A549 (cell line): ENCODE results near the gene RPL18. TPM values are rescaled to one million over a fixed set of nuclear protein-coding genes. Genes with fewer than 3 reads are reported as not detected.

ENCODE experiments used
- ATAC-seq, 2 experiments: fragments of 200-7000 bp in 1 of 2; fragments of >200 bp in 1 of 2; cut with Nextera tagmentation in 1 of 2; cut with Tn5 transposase in 1 of 2; 3 replicates each; pipeline versions ENCODE4 v1.8.0 to v1.9.1; 2018 to 2020; ENCODE audit warnings: mild to moderate bottlenecking in 1 of 2, moderate library complexity in 1 of 2
- CTCF ChIA-PET: fragments of 300-600 bp; sonication (Branson Sonifier 250); formaldehyde crosslinking; extraction: SDS; loops from one replicate; lab custom pipeline; 2021; ENCODE audit warnings: antibody characterized with exemption, inconsistent platforms; lab: Yijun Ruan, JAX
- POLR2A ChIA-PET: fragments of 350-600 bp; formaldehyde crosslinking; extraction: SDS; loops from one replicate; lab custom pipeline; 2021; ENCODE audit warnings: antibody characterized with exemption, inconsistent platforms; lab: Yijun Ruan, JAX
- DNase-seq, 2 experiments: peaks; one replicate each; pipeline versions ENCODE4 v3.0.0 to v3.0.0-alpha.2; 2011 to 2016; ENCODE audit warnings: low read depth in 1 of 2, low spot score in 1 of 2
- FAIRE-seq: peaks from 2 replicates; lab custom pipeline; 2011; peaks lifted over from hg19 to GRCh38; lab: Jason Lieb, UNC
- H3K27ac ChIP-seq, 2 experiments: fragments of >200 bp; sonication (Bioruptor Twin); formaldehyde crosslinking; 3 replicates each; pipeline ENCODE4 v1.5.1; 2016 to 2017
- H3K4me1 ChIP-seq: fragments of >200 bp; sonication (Bioruptor Twin); formaldehyde crosslinking; 3 replicates; pipeline ENCODE4 v1.6.1; 2016
- H3K4me2 ChIP-seq: fragments of >200 bp; sonication (Bioruptor Twin); formaldehyde crosslinking; 3 replicates; pipeline ENCODE4 v1.6.1; 2016
- H3K4me3 ChIP-seq: fragments of >200 bp; sonication (Bioruptor Twin); formaldehyde crosslinking; 3 replicates; pipeline ENCODE4 v1.5.1; 2016
- H3K9me3 ChIP-seq: fragments of >200 bp; sonication (Bioruptor Twin); formaldehyde crosslinking; 3 replicates; pipeline ENCODE4 v1.6.1; 2016
- BHLHE40 ChIP-seq: IDR thresholded peaks from 2 replicates; pipeline ENCODE4 v1.6.1; 2012; ENCODE audit warnings: low read depth, low read length, inconsistent platforms
- CBX8 ChIP-seq: fragments of 200-600 bp; sonication (generic); IDR thresholded peaks from 2 replicates; pipeline ENCODE4 v1.6.1; 2016
- FOXS1 ChIP-seq: fragments of 250-450 bp; sonication (Bioruptor Pico); IDR thresholded peaks from 2 replicates; pipeline ENCODE4 v1.5.0; 2020; ENCODE audit warnings: mild to moderate bottlenecking, moderate library complexity
- GATA3 ChIP-seq: IDR thresholded peaks from 2 replicates; pipeline ENCODE4 v1.6.1; 2012; ENCODE audit warnings: borderline replicate concordance
- HDAC2 ChIP-seq: fragments of 200-600 bp; sonication (generic); IDR thresholded peaks from 2 replicates; pipeline ENCODE4 v1.6.1; 2016
- HEYL ChIP-seq: fragments of 250-450 bp; sonication (Bioruptor Pico); IDR thresholded peaks from 2 replicates; pipeline ENCODE4 v1.8.0; 2021; ENCODE audit warnings: mild to moderate bottlenecking, moderate library complexity
- HOXB13 ChIP-seq: fragments of 250-450 bp; sonication (Bioruptor Pico); IDR thresholded peaks from 2 replicates; pipeline ENCODE4 v1.5.0; 2020; ENCODE audit warnings: low read depth, mild to moderate bottlenecking, moderate library complexity
- HOXB5 ChIP-seq: fragments of 250-450 bp; sonication (Bioruptor Pico); IDR thresholded peaks from 2 replicates; pipeline ENCODE4 v1.5.0; 2020; ENCODE audit warnings: mild to moderate bottlenecking, moderate library complexity
- KDM1A ChIP-seq: fragments of 200-600 bp; sonication (generic); IDR thresholded peaks from 2 replicates; pipeline ENCODE4 v1.6.1; 2016; ENCODE audit warnings: low read depth, mild to moderate bottlenecking
- MAFK ChIP-seq: fragments of 450-650 bp; IDR thresholded peaks from 2 replicates; pipeline ENCODE4 v1.6.1; 2014; ENCODE audit not compliant: partially characterized antibody
- MAZ ChIP-seq: fragments of 150-350 bp; IDR thresholded peaks from 2 replicates; pipeline ENCODE4 v1.6.1; 2014; ENCODE audit warnings: antibody characterized with exemption, low read depth, low read length, borderline replicate concordance
- MYC ChIP-seq: IDR thresholded peaks from 2 replicates; pipeline ENCODE4 v1.6.1; 2012; ENCODE audit warnings: mild to moderate bottlenecking, inconsistent platforms, low read length, improper control_type of control experiment, borderline replicate concordance
- NFE2L2 ChIP-seq: fragments of 150-350 bp; conservative IDR thresholded peaks from 2 replicates; pipeline ENCODE4 v1.6.1; 2014; ENCODE audit warnings: low read length
- NPAS2 ChIP-seq: fragments of 250-450 bp; sonication (Bioruptor Pico); IDR thresholded peaks from 2 replicates; pipeline ENCODE4 v1.8.0; 2022; ENCODE audit warnings: mild to moderate bottlenecking, moderate library complexity, borderline replicate concordance
- POLR2A ChIP-seq: IDR thresholded peaks from 2 replicates; pipeline ENCODE4 v1.6.1; 2012; ENCODE audit warnings: mild to moderate bottlenecking, low read length
- RAD21 ChIP-seq, 2 experiments: fragments of >200 bp in 1 of 2; sonication (Bioruptor Twin) in 1 of 2; formaldehyde crosslinking in 1 of 2; IDR thresholded peaks in 1 of 2; conservative IDR thresholded peaks in 1 of 2; 2 replicates in 1 of 2; 3 replicates in 1 of 2; pipeline ENCODE4 v1.6.1; 2012 to 2018; ENCODE audit warnings: inconsistent platforms in 1 of 2
- RFX5 ChIP-seq: fragments of 450-650 bp; IDR thresholded peaks from 2 replicates; pipeline ENCODE4 v1.7.1; 2014; ENCODE audit warnings: antibody characterized with exemption, mild to moderate bottlenecking, moderate library complexity
- SMC3 ChIP-seq: fragments of >200 bp; sonication (Bioruptor Twin); formaldehyde crosslinking; IDR thresholded peaks from 3 replicates; pipeline ENCODE4 v1.6.1; 2018; ENCODE audit warnings: inconsistent platforms
- TFCP2L1 ChIP-seq: fragments of 250-450 bp; sonication (Bioruptor Pico); IDR thresholded peaks from 2 replicates; pipeline ENCODE4 v1.5.0; 2021; ENCODE audit warnings: mild to moderate bottlenecking
- ZNF302 ChIP-seq: fragments of 250-450 bp; sonication (Bioruptor Pico); IDR thresholded peaks from 2 replicates; pipeline ENCODE4 v1.9.0; 2021; ENCODE audit warnings: inconsistent platforms, mild to moderate bottlenecking, moderate library complexity
- WGBS: methylation state at CpG from one replicate; pipeline ENCODE4 v1.1.6; 2017; ENCODE audit errors: missing lambda C conversion rate; 5-methylcytosine and 5-hydroxymethylcytosine counted together
- polyA plus RNA-seq, 4 experiments: library from polyadenylated mRNA; depleted of rRNA in 3 of 4; stranded (reverse); fragments of >200 nt; fragmentation: RNase III in 1 of 4; extraction: RNeasy Plus Mini Kit Qiagen cat#74134 plus additional on column Dnase treatment in 1 of 4; gene quantifications; 2 replicates in 3 of 4; 3 replicates in 1 of 4; pipeline ENCODE4 v1.2.3, GENCODE V29; 2011 to 2017
- TF ChIP-seq, protein P1 (sequence below): fragments of 450-650 bp; IDR thresholded peaks from 2 replicates; pipeline ENCODE4 v1.6.1; 2014; ENCODE audit warnings: antibody characterized with exemption
- TF ChIP-seq, protein P2 (sequence below): fragments of 250-450 bp; sonication (Bioruptor Pico); IDR thresholded peaks from 2 replicates; pipeline ENCODE4 v1.5.0; 2020; ENCODE audit warnings: low read depth, mild to moderate bottlenecking, moderate library complexity
- TF ChIP-seq, protein P3 (sequence below): fragments of 150-350 bp; IDR thresholded peaks from 2 replicates; pipeline ENCODE4 v1.6.1; 2014; ENCODE audit warnings: low read depth, mild to moderate bottlenecking, low read length
- TF ChIP-seq, protein P4 (sequence below): fragments of >200 bp; sonication (Bioruptor Twin); formaldehyde crosslinking; IDR thresholded peaks from 2 replicates; pipeline ENCODE4 v1.6.1; 2016
- TF ChIP-seq, protein P5 (sequence below): fragments of 200-600 bp; sonication (generic); IDR thresholded peaks from 2 replicates; pipeline ENCODE4 v1.6.1; 2016; ENCODE audit warnings: antibody characterized with exemption, mild to moderate bottlenecking, moderate library complexity
- TF ChIP-seq, protein P6 (sequence below): IDR thresholded peaks from 2 replicates; pipeline ENCODE4 v1.6.1; 2012

The RPL18 gene
- polyA plus RNA-seq, 2 of the 4 experiments (the other 2 are of a cell fraction): 1,780 to 2,696 TPM

DNA sequence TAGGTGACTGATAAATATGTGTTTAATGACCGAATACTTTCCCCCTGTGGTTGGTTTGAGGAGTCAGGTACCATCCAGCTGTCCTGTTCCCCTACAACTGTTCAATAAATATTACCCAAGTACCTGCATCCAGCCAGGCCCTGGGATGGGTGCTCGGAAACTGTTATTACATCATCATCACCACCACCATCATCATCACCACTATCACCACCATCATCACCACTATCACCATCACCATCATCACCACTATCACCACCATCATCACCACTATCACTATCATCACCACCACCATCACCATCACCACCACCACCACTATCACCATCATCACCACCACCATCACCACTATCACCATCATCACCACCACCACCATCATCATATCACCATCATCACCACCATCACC, 49.8 kb upstream of the RPL18 start:
- TF ChIP-seq, protein P1, sequence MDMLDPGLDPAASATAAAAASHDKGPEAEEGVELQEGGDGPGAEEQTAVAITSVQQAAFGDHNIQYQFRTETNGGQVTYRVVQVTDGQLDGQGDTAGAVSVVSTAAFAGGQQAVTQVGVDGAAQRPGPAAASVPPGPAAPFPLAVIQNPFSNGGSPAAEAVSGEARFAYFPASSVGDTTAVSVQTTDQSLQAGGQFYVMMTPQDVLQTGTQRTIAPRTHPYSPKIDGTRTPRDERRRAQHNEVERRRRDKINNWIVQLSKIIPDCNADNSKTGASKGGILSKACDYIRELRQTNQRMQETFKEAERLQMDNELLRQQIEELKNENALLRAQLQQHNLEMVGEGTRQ: no peak
- no peak for TF ChIP-seq MYC
- no peak for TF ChIP-seq NFE2L2
- TF ChIP-seq FOXS1: no peak
- TF ChIP-seq BHLHE40: no peak
- TF ChIP-seq MAZ: no peak
- TF ChIP-seq, protein P2, sequence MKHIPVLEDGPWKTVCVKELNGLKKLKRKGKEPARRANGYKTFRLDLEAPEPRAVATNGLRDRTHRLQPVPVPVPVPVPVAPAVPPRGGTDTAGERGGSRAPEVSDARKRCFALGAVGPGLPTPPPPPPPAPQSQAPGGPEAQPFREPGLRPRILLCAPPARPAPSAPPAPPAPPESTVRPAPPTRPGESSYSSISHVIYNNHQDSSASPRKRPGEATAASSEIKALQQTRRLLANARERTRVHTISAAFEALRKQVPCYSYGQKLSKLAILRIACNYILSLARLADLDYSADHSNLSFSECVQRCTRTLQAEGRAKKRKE: no peak
- TF ChIP-seq, protein P3, sequence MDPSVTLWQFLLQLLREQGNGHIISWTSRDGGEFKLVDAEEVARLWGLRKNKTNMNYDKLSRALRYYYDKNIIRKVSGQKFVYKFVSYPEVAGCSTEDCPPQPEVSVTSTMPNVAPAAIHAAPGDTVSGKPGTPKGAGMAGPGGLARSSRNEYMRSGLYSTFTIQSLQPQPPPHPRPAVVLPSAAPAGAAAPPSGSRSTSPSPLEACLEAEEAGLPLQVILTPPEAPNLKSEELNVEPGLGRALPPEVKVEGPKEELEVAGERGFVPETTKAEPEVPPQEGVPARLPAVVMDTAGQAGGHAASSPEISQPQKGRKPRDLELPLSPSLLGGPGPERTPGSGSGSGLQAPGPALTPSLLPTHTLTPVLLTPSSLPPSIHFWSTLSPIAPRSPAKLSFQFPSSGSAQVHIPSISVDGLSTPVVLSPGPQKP: no peak
- no peak overlapping the region for H3K4me3 ChIP-seq
- CTCF ChIA-PET: interaction anchor here (2.2 to 2.6 kb wide), 2 partner anchors 23 to 70 kb away, joined by 8 to 9 read pairs; partner anchors contain the start of gene CA11
- WGBS: 77% methylated on average over 2 of the region's 2 CpGs
- H3K27ac ChIP-seq: no peak overlapping the region
- FAIRE-seq (no peak), DNase-seq (no peak), ATAC-seq (no peak)
- H3K4me1 ChIP-seq: no peaks in the 10 kb centered on the region
- H3K4me2 ChIP-seq: no peak overlapping the region
- POLR2A ChIA-PET: no interaction called here
- H3K9me3 ChIP-seq: no peaks in the 10 kb centered on the region

DNA sequence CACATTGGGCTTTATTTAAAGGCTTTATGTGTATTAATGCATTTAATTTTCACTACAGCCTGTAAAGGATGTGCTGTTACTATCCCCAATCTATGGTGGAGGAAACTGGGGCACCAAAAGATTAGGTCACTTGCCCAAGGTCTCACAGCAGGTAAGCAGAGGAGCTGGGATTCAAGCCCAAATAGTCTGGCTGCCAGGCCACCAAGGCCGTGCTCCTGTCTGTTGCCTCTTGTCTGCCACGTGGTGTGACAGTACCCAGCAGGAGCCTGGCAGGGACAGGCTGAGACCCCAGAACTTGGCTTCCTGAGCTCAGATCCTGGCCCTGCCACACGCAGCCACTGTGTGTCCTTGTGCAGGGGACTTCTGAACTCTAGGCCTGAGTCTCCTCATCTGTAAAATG, 49.4 kb upstream of the RPL18 start:
- no peak for FAIRE-seq

DNA sequence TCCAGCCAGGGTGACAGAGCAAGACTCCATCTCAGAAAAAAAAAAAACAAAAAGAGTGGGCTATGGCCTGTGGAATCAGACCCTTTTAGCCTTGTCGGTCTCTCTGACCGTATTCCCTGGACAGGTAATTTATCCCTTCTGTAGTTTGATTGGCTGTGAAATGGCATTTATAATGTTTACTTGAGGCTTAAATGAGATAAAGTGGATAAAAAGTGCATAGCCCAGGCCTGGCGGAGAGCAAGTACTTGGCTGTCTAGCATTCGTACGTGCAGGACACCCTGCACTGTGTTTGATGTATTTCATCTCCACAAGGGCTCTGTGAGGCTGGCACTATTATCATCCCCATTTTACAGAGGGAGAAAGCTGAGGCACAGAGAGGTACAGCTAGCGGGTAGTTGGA, 46.8 kb upstream of the RPL18 start:
- ChIA-PET CTCF (interaction anchor here (1.1 to 7.8 kb wide), 3 partner anchors 10 to 20 kb away, joined by 4 to 68 read pairs (median 5); partner anchors contain the start of gene CA11), POLR2A (no interaction called here)
- no peak for DNase-seq
- Histone ChIP-seq H3K4me2 (no peak overlapping the region), H3K4me3 (no peak overlapping the region), H3K27ac (no peak overlapping the region), H3K4me1 (no peaks in the 10 kb centered on the region), H3K9me3 (no peaks in the 10 kb centered on the region)
- peak; percentile 13 for FAIRE-seq
- ATAC-seq: no peak
- 86% methylated on average over 6 of the region's 6 CpGs for WGBS
- no peak for TF ChIP-seq HOXB13
- TF ChIP-seq CBX8: no peak
- no peak for TF ChIP-seq HOXB5
- TF ChIP-seq, protein P4, sequence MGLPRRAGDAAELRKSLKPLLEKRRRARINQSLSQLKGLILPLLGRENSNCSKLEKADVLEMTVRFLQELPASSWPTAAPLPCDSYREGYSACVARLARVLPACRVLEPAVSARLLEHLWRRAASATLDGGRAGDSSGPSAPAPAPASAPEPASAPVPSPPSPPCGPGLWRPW: no peak
- no peak for TF ChIP-seq GATA3
- no peak for TF ChIP-seq POLR2A
- no peak for TF ChIP-seq KDM1A
- TF ChIP-seq, protein P3: no peak
- TF ChIP-seq, protein P5, sequence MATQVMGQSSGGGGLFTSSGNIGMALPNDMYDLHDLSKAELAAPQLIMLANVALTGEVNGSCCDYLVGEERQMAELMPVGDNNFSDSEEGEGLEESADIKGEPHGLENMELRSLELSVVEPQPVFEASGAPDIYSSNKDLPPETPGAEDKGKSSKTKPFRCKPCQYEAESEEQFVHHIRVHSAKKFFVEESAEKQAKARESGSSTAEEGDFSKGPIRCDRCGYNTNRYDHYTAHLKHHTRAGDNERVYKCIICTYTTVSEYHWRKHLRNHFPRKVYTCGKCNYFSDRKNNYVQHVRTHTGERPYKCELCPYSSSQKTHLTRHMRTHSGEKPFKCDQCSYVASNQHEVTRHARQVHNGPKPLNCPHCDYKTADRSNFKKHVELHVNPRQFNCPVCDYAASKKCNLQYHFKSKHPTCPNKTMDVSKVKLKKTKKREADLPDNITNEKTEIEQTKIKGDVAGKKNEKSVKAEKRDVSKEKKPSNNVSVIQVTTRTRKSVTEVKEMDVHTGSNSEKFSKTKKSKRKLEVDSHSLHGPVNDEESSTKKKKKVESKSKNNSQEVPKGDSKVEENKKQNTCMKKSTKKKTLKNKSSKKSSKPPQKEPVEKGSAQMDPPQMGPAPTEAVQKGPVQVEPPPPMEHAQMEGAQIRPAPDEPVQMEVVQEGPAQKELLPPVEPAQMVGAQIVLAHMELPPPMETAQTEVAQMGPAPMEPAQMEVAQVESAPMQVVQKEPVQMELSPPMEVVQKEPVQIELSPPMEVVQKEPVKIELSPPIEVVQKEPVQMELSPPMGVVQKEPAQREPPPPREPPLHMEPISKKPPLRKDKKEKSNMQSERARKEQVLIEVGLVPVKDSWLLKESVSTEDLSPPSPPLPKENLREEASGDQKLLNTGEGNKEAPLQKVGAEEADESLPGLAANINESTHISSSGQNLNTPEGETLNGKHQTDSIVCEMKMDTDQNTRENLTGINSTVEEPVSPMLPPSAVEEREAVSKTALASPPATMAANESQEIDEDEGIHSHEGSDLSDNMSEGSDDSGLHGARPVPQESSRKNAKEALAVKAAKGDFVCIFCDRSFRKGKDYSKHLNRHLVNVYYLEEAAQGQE: no peak
- TF ChIP-seq BHLHE40: no peak
- TF ChIP-seq NFE2L2: no peak
- no peak for TF ChIP-seq HDAC2
- TF ChIP-seq HEYL: no peak
- TF ChIP-seq, protein P6, sequence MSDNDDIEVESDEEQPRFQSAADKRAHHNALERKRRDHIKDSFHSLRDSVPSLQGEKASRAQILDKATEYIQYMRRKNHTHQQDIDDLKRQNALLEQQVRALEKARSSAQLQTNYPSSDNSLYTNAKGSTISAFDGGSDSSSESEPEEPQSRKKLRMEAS: no peak
- TF ChIP-seq TFCP2L1 (CRISPR knock-in tag): no peak
- no peak for TF ChIP-seq SMC3

More for the DNA sequence above, 49.4 kb upstream of the RPL18 start:
- no peak overlapping the region for H3K27ac ChIP-seq
- H3K4me2 ChIP-seq: no peak overlapping the region
- H3K4me3 ChIP-seq: no peak overlapping the region
- 67% methylated on average over 3 of the region's 3 CpGs for WGBS
- DNase-seq: no peak
- no peaks in the 10 kb centered on the region for H3K4me1 ChIP-seq
- H3K9me3 ChIP-seq: no peaks in the 10 kb centered on the region
- ATAC-seq: no peak
- POLR2A ChIA-PET: no interaction called here
- TF ChIP-seq POLR2A (no peak), HDAC2 (no peak), MAZ (no peak), BHLHE40 (no peak), RAD21 (conservative IDR thresholded peaks at IDR 0.05 in 1 of 2, IDR thresholded peaks at IDR 0.05 in 1 of 2) (no peak), RFX5 (no peak), MAFK (no peak), ZNF302 (no peak), NPAS2 (CRISPR knock-in tag) (no peak)
- TF ChIP-seq, protein P3: no peak
- CTCF ChIA-PET: interaction anchor here (2.2 to 7.8 kb wide), 3 partner anchors 8 to 70 kb away, joined by 8 to 68 read pairs (median 9); partner anchors contain the start of gene CA11
